GM18873 (cell line): ENCODE results near the gene CLDN8.

Source experiments
- ATAC-seq: cut with Tn5 transposase; IDR thresholded peaks from one replicate; pipeline ENCODE4 v1.9.1; 2021; ENCODE audit warnings: mild to moderate bottlenecking, moderate library complexity, moderate number of reproducible peaks; ENCODE audit not compliant: unreplicated experiment, low FRiP score

Gene CLDN8

DNA sequence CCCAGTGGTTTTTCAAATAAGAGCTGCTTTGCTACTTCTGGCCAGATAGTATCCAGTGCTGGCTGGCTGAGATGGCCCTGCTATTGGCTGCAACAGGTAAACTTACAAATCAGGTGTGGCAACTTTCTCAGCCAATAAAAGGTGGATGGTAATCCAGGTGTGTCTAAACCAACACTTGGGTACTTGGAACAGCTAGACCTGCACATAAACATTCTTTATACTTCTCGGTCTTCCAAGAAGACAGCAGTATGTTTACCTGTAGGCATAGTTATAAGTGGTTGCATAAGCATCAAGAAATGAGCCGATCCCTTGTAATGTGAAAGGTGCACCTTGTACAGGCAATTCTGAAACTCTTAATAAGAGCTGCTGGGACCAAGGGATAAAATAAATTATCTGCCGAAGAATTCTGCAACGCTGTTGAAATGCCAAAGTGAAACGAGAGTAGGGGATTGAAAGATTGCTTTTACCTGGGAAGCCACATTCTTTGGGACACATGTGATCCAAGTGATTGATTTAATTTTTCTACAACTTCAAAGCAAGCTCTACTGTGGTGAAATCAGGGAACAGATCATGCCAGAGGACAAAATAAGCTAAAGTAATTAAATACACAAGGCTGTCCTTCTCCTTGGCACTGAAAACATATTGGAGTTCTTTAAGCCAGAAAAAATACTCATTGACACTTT lies at the start of gene CLDN8:
TSS of gene CLDN8 (minus strand) at position 57 of the 683 bp plus-strand sequence. CDS start 172 bp downstream, outside the sequence.
- no peak for ATAC-seq

DNA sequence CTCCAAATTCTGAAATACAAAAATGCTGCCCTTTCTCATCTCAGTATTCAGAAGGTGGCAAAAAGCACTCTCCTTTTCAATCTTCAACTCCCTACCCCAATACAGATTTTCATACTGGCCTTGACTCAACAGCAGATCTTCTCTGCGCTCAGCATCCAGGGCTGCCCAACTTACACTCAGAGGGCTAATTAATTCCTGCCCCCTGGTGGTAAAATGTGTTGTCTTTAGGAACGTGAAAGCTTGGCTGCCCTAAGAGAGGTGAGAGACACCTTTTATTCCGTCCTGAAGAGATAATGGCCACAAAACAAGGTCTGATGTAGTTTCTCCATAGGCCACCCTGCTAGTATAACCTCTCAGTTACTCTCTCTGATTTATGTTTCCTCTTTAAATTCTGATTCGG lies 41.9 kb upstream of the CLDN8 start:
- no peak for ATAC-seq

- ATAC-seq, result no peak
Observed at GRCh38 chr21:30256100-30256499, 40.2 kb upstream of the CLDN8 start.

DNA sequence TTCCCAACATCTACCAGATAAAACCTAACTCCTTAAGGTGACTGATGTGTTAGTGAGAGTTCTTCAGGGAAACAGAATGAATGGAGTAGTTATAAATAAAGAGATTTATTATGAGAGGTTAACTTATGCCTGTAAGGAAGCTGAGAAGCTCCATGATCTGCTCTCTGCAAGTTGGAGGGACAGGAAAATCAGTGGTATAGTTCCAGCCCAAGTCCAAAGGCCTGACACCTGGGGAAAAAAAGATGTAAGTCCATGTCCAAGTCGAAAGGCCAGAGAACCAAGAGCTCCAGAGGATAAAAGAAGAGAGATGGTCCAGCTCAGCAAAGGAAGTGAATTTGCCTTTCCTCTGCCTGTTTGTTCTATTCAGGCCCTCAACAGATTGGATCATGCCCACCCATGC lies 39.8 kb upstream of the CLDN8 start:
- ATAC-seq, result no peak

DNA sequence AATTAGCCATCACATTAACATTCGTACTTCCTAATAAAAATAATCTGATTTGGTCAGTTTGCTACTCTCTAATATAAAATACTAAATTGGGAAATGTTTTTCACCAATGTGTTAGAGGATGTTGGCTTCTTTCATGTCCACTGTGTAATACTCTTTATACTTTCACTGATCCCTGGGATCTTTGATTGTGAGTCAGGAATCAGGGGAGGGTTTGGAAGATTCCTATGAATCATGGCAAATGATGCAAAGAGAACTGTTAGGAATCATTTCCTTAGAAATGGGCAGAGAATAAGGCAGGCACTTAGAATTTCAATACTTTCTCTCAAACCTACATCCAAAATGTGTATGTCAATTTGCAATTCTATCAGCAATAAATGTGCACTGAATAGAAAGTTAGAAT lies 35.9 kb upstream of the CLDN8 start:
- no peak for ATAC-seq

- ATAC-seq, result no peak
Observed at GRCh38 chr21:30249936-30250335, 34.0 kb upstream of the CLDN8 start.

GRCh38 chr21:30248844-30249243 lies 32.9 kb upstream of the CLDN8 start:
- no peak for ATAC-seq

DNA sequence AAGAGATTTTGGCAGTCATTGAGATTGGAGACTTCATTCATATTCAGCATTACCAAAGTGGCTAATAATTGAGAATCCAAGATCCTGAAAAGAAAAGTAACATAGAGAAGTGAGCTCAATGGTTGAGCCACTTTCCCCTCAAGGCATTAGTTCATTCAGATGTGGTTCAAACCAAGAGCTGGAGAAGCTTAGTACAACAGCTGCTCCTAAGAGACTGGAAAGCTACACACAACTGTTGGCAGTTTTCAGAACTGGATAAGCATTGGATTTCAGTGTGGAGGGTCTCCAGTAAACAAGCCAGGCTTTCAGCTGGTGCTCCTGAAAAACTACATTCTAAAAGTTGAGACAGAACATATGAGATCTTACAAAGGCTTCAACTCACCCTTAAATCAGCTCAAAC lies 29.2 kb upstream of the CLDN8 start:
- no peak for ATAC-seq

- ATAC-seq, result no peak
Observed at GRCh38 chr21:30243691-30244090, 27.8 kb upstream of the CLDN8 start.

- ATAC-seq, result no peak
Observed at GRCh38 chr21:30240661-30241060, 24.8 kb upstream of the CLDN8 start.

- no peak for ATAC-seq
Observed at GRCh38 chr21:30238168-30238567, 22.3 kb upstream of the CLDN8 start.

DNA sequence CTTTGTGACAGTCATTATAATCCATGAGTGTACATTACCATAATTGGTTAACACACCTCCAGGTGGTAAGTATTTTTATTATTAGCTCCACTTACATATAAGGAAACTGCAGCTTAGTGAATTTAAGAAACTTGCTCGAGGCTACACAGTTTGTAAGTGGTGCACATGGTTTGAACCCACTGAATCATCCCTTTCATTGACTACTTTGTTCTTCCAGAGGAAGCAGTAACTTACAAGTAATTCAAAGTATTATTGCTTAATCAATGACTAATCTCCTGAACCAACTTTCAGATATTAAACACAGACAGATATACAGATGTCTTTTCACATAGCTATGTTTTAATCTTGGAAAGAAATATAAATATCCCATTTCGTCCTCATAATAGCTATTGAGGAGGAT lies 18.7 kb upstream of the CLDN8 start:
- ATAC-seq, result no peak

- no peak for ATAC-seq
Observed at GRCh38 chr21:30234050-30234449, 18.2 kb upstream of the CLDN8 start.

DNA sequence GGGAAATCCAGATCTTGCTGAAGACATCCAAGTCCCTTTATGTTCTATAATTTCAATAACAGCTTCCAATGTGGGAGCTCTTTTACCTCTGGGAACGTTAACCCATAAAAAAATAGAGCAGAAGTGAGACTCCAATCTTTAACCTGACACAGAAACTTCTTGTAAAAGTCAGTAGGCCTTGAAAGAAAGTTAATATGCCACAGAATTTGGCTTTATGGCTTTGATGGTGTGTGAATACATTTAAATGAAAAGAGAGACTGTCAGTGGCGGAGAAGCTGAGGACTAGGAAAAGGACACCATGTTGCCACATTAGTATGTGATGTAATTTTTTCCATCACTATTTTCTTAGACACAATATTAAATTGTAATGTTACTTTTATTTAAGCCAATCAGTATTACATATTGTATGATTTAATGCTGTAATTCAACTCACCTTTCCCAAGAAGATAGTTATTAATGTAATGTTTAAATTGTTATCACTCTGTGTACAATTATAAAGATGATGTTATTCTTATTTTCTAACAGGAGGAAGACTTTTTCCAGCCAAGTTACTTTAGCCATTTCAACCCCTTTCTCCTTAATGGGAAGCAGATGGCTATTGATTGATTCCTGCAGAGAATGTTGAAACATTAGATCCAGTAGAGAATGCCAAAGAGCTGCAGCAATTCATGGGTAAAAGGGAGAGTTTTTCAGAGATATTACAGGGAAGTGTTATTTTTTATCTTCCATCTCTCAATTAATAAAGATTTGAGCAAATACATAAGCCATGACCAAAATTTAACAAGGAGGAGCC lies 17.5 kb upstream of the CLDN8 start:
- ATAC-seq, result no peak

DNA sequence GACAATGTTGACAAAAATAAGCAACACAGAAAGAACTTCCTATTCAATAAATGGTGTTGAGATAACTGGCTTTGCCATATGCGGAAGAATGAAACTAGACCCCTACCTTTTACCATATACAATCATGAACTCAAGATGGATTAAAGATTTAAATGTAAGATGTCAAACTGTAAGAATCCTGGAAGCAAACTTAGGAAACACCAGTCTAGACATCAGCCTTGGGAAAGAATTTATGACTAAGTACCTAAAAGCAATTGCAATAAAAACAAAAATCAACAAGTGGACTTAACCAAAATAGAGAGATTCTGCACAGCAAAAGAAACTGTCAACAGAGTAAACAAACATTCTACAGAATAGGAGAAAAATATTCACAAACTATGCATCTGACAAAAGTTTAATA lies 16.1 kb upstream of the CLDN8 start:
- ATAC-seq, result no peak

GRCh38 chr21:30227633-30228404 lies 11.9 kb upstream of the CLDN8 start:
- no peak for ATAC-seq

GRCh38 chr21:30227128-30227527 lies 11.2 kb upstream of the CLDN8 start:
- ATAC-seq, result no peak

DNA sequence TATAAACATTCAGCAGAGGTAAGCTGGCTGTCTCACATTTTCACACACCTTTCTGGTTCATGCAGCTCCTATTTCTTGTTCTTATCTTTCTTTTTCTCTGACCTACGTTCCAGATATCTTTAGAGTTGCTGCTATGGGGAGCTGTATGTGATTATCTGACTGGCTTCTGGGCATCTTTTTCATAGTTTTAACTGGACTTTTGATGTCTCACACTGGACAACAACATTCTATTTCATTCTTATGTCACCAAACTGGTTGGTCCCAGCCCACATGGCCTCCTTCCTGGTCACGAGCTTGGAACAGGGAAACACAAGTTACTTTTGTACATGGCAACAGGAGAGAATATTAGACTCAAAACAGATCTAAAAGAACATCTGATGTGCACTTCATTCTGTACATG lies 7.7 kb upstream of the CLDN8 start:
- no peak for ATAC-seq

- ATAC-seq, result no peak
Observed at GRCh38 chr21:30222724-30223123, 6.8 kb upstream of the CLDN8 start.

- ATAC-seq, result no peak
Observed at GRCh38 chr21:30211071-30211470, 4.8 kb downstream of the CLDN8 start.

GRCh38 chr21:30209601-30210000 lies 6.3 kb downstream of the CLDN8 start:
- no peak for ATAC-seq
